B cell (primary cell): ENCODE measurements around the gene BDH1. TPM values are rescaled to one million over a fixed set of nuclear protein-coding genes. Genes with fewer than 3 reads are reported as not detected.

ENCODE experiments used
- ATAC-seq: fragments of 200-7000 bp; cut with Tn5 transposase; one replicate; pipeline ENCODE4 v1.10.0; 2021; ENCODE audit warnings: low read depth, mild to moderate bottlenecking, moderate number of reproducible peaks, moderate library complexity
- CTCF ChIA-PET: fragments of 350-600 bp; sonication (Branson Sonifier 250); formaldehyde crosslinking; loops from one replicate; lab custom pipeline; 2021; ENCODE audit warnings: antibody characterized with exemption, inconsistent platforms; lab: Charles Lee
- POLR2A ChIA-PET: fragments of 350-600 bp; sonication (Branson Sonifier 250); formaldehyde crosslinking; loops from one replicate; lab custom pipeline; 2021; ENCODE audit warnings: antibody characterized with exemption; lab: Charles Lee
- DNase-seq: peaks from one replicate; pipeline ENCODE4 v3.0.0; 2013
- H2AFZ ChIP-seq: 2 replicates; pipeline ENCODE4 v1.6.1; 2012; ENCODE audit warnings: mild to moderate bottlenecking, low read depth, low read length; ENCODE audit not compliant: insufficient read depth, poor library complexity, severe bottlenecking
- H3K27ac ChIP-seq, 2 donors: 1 replicate in 1 of 2; 2 replicates in 1 of 2; pipeline ENCODE4 v1.5.1; 2012 to 2013; ENCODE audit warnings: low read length in 2 of 2, mild to moderate bottlenecking in 2 of 2, moderate library complexity in 1 of 2
- H3K27me3 ChIP-seq, 4 experiments: fragments of 200-600 bp in 1 of 4; sonication (generic) in 1 of 4; replicated peaks in 1 of 4; 1 replicate in 2 of 4; 2 replicates in 2 of 4; pipeline versions ENCODE4 v1.6.1 to v1.7.0; 2013 to 2016; ENCODE audit warnings: low read length in 3 of 4, mild to moderate bottlenecking in 2 of 4, mixed read lengths in 1 of 4, moderate library complexity in 1 of 4; ENCODE audit not compliant: insufficient read depth in 4 of 4, control insufficient read depth in 3 of 4; ENCODE audit errors: control extremely low read depth in 1 of 4
- H3K36me3 ChIP-seq, 2 experiments: replicated peaks in 1 of 2; 1 replicate in 1 of 2; 2 replicates in 1 of 2; pipeline versions ENCODE4 v1.6.1 to v1.7.1; 2013; ENCODE audit warnings: low read length in 1 of 2; ENCODE audit not compliant: insufficient read depth in 2 of 2, control insufficient read depth in 1 of 2; ENCODE audit errors: control extremely low read depth in 1 of 2, extremely low read depth in 1 of 2
- H3K4me1 ChIP-seq, 2 donors: fragments of 200-600 bp in 1 of 2; sonication (generic) in 1 of 2; 1 replicate in 1 of 2; 2 replicates in 1 of 2; pipeline versions ENCODE4 v1.5.1 to v1.6.1; 2013 to 2017; ENCODE audit warnings: low read length in 2 of 2; ENCODE audit not compliant: control insufficient read depth in 2 of 2, insufficient read depth in 2 of 2
- H3K4me2 ChIP-seq: replicated peaks from 2 replicates; pipeline ENCODE3; 2012; ENCODE audit warnings: mild to moderate bottlenecking, low read depth, low read length; ENCODE audit not compliant: poor library complexity, severe bottlenecking
- H3K4me3 ChIP-seq, 5 experiments: fragments of 200-600 bp in 1 of 5; sonication (generic) in 1 of 5; 1 replicate in 3 of 5; 2 replicates in 2 of 5; pipeline versions ENCODE4 v1.5.1 to v1.7.0; 2011 to 2016; ENCODE audit warnings: low read length in 4 of 5, mild to moderate bottlenecking in 4 of 5, low read depth in 2 of 5, control low read depth in 1 of 5, moderate library complexity in 1 of 5; ENCODE audit not compliant: insufficient read depth in 1 of 5; ENCODE audit errors: control extremely low read depth in 1 of 5, extremely low read depth in 1 of 5
- H3K79me2 ChIP-seq: fragments of 200-600 bp; sonication (generic); one replicate; pipeline ENCODE4 v1.6.0; 2016; ENCODE audit warnings: low read length; ENCODE audit not compliant: control insufficient read depth, insufficient read depth
- H3K9ac ChIP-seq: fragments of 200-600 bp; sonication (generic); 2 replicates; pipeline ENCODE4 v1.6.1; 2017; ENCODE audit warnings: mild to moderate bottlenecking, low read length, moderate library complexity
- H3K9me3 ChIP-seq, 3 donors: one replicate each; pipeline versions ENCODE4 v1.6.1 to v1.7.1; 2013; ENCODE audit warnings: low read length in 2 of 3; ENCODE audit not compliant: control insufficient read depth in 2 of 3, insufficient read depth in 1 of 3; ENCODE audit errors: control extremely low read depth in 1 of 3
- H4K20me1 ChIP-seq: 2 replicates; pipeline ENCODE4 v1.6.0; 2012; ENCODE audit warnings: mild to moderate bottlenecking, low read length; ENCODE audit not compliant: insufficient read depth, control insufficient read depth, poor library complexity, severe bottlenecking
- H3K27ac Mint-ChIP-seq: one replicate; pipeline ENCODE4 v1.8.0; 2021; ENCODE audit warnings: mixed read lengths
- H3K27me3 Mint-ChIP-seq: one replicate; pipeline ENCODE4 v1.8.0; 2021; ENCODE audit warnings: mixed read lengths
- H3K4me1 Mint-ChIP-seq: one replicate; pipeline ENCODE4 v1.8.0; 2021; ENCODE audit warnings: mixed read lengths
- H3K4me3 Mint-ChIP-seq: one replicate; pipeline ENCODE4 v1.8.0; 2021; ENCODE audit warnings: mixed read lengths
- H3K9me3 Mint-ChIP-seq: one replicate; pipeline ENCODE4 v1.8.0; 2022; ENCODE audit warnings: mixed read lengths; ENCODE audit not compliant: insufficient read depth
- EZH2 ChIP-seq: IDR thresholded peaks from 2 replicates; pipeline ENCODE4 v1.6.1; 2012; ENCODE audit warnings: borderline replicate concordance, low read depth, mild to moderate bottlenecking, moderate library complexity, low read length; ENCODE audit not compliant: insufficient read depth, poor library complexity, severe bottlenecking
- WGBS: methylation state at CpG from one replicate; pipeline ENCODE4 v1.1.5; 2013; ENCODE audit warnings: missing lambda C conversion rate; ENCODE audit not compliant: insufficient coverage; 5-methylcytosine and 5-hydroxymethylcytosine counted together
- intact Hi-C: fragments of 100-400 bp; cut with micrococcal nuclease; formaldehyde crosslinking; loops from one replicate; pipeline ENCODE4 v1.10.0; 2022
- polyA plus RNA-seq: library from polyadenylated mRNA; depleted of rRNA; stranded (reverse); fragments of >200 nt; gene quantifications from 2 replicates; pipeline ENCODE4 v1.2.3, GENCODE V29; 2012
- total RNA-seq, 2 donors: library from RNA; stranded (reverse); fragments of 120-200 nt in 1 of 2; gene quantifications; 1 replicate in 1 of 2; 2 replicates in 1 of 2; pipeline versions ENCODE4 v1.2.3 to v1.2.4, GENCODE V29; 2013 to 2022
- TF ChIP-seq, protein P1 (sequence below): fragments of 200-600 bp; IDR thresholded peaks from one replicate; pipeline ENCODE4 v1.8.0; 2022; ENCODE audit warnings: antibody characterized with exemption, mild to moderate bottlenecking

Gene BDH1
- total and polyA plus RNA-seq, 2 donors (not counting 1 experiment from before 2014, with no cell fraction given): 21.1 to 59.3 TPM

DNA sequence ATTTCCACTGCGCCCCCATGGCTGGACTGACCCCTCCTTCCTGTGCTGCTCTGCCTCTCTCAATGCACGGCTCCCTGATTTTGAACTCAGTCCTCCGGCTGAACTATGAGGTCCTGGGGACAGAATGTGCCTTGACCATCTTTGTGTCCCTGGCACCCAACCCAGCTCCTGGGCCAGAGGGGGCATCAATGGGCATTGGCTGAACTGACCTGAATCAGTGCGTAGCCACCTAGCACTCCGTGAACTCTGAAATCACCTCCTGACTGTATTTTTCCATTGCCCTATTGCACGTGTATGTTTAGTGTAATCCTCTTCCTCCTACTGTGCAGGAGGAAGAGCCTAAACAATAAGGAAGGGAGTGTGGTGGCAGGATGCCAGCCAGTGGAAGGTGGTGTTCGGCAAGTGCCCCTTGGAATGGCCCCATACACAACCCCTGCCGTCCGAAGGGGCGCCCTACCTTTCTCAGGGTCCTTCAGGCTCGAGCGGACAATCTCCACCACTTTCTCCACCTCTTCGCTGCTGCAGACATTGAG, 33.5 kb downstream of the BDH1 start:
- Histone ChIP-seq H3K79me2 (no peaks in the 10 kb centered on the region), H3K4me3 (no peak overlapping the region), H2AFZ (no peak overlapping the region), H3K9ac (no peak overlapping the region), H3K4me1 (peaks cover 0 to 2% of the 10 kb centered on the region in 2 donors), H3K27me3 (no peaks in the 10 kb centered on the region), H3K9me3 (peaks cover 0 to 18% (median 0%) of the 10 kb centered on the region in 3 donors), H3K4me2 (no peak overlapping the region), H3K36me3 (peaks cover 0 to 17% of the 10 kb centered on the region in 2 experiments), H4K20me1 (no peaks in the 10 kb centered on the region), H3K27ac (no peak overlapping the region)
- POLR2A ChIA-PET: no interaction called here
- ATAC-seq (no peak), DNase-seq (no peak)
- H3K4me1 Mint-ChIP-seq: peaks cover 3% of the 10 kb centered on the region
- H3K9me3 Mint-ChIP-seq: no peaks in the 10 kb centered on the region
- intact Hi-C loops: no loop called here
- no peak overlapping the region for H3K27ac Mint-ChIP-seq
- H3K27me3 Mint-ChIP-seq: no peaks in the 10 kb centered on the region
- no peak overlapping the region for H3K4me3 Mint-ChIP-seq
- WGBS: 99% methylated on average over 6 of the region's 13 CpGs
- CTCF ChIA-PET: no interaction called here
- TF ChIP-seq, protein P1, sequence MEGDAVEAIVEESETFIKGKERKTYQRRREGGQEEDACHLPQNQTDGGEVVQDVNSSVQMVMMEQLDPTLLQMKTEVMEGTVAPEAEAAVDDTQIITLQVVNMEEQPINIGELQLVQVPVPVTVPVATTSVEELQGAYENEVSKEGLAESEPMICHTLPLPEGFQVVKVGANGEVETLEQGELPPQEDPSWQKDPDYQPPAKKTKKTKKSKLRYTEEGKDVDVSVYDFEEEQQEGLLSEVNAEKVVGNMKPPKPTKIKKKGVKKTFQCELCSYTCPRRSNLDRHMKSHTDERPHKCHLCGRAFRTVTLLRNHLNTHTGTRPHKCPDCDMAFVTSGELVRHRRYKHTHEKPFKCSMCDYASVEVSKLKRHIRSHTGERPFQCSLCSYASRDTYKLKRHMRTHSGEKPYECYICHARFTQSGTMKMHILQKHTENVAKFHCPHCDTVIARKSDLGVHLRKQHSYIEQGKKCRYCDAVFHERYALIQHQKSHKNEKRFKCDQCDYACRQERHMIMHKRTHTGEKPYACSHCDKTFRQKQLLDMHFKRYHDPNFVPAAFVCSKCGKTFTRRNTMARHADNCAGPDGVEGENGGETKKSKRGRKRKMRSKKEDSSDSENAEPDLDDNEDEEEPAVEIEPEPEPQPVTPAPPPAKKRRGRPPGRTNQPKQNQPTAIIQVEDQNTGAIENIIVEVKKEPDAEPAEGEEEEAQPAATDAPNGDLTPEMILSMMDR: no peak
- TF ChIP-seq EZH2: no peak

DNA sequence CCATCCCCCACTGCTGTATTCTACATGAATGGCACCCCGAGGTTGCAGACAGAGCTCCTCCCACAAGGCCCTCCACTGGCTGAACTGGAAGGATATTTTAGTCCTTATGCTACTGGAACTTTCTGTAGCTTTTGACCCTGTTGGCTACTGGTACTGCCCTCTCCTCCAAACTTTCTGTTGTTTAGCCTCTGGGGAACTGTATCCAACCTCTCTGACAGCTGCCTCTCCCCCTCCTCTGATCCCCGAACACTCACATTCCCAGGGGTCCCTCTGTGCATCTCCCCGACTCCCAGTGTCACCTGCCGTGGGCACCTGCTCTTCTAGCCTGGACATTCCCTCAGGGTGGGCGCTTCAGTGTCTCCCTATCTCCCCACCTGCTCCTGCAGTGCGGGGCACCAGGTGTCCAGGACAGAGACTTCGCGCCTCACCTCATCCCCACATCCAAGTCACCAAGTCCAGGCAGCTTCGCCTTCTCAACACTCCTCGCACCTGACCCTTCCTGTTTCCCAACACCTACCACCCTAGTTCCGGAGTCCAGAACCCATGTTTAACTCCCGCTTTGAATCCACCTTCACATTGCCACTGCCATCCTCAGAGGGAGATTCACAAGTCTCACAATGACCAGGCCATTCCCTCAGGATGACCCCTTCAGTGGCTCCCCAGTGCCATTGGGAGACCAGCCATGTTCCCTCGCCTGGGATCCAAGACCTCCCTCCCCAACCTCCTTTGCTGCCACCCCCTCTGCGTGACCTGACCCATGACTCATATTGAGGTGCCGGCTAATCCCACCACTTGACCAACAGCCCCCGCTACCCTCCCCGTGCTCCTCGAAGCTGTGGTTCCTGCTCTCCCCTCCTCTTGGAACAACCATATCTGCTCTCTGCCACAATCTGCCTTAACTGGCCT, 34.2 kb downstream of the BDH1 start:
- DNase-seq (no peak), ATAC-seq (no peak)
- H3K4me2 ChIP-seq: no peak overlapping the region
- H3K9me3 Mint-ChIP-seq: no peaks in the 10 kb centered on the region
- H3K36me3 ChIP-seq: peaks cover 0 to 13% of the 10 kb centered on the region in 2 experiments
- H3K4me3 ChIP-seq: no peak overlapping the region
- H3K27me3 ChIP-seq: no peaks in the 10 kb centered on the region
- 96% methylated on average over 17 of the region's 18 CpGs for WGBS
- ChIA-PET POLR2A (no interaction called here), CTCF (no interaction called here)
- H3K27ac Mint-ChIP-seq: no peak overlapping the region
- H3K4me3 Mint-ChIP-seq: no peak overlapping the region
- no peak overlapping the region for H2AFZ ChIP-seq
- TF ChIP-seq EZH2: no peak
- TF ChIP-seq, protein P1: no peak
- H3K4me1 ChIP-seq: peaks cover 7 to 9% of the 10 kb centered on the region in 2 donors
- H3K9me3 ChIP-seq: peaks cover 0 to 23% (median 0%) of the 10 kb centered on the region in 3 donors
- H3K79me2 ChIP-seq: no peaks in the 10 kb centered on the region
- H3K27me3 Mint-ChIP-seq: no peaks in the 10 kb centered on the region
- H3K4me1 Mint-ChIP-seq: peaks cover 8% of the 10 kb centered on the region
- H3K9ac ChIP-seq: no peak overlapping the region
- intact Hi-C loops: no loop called here
- no peak overlapping the region for H3K27ac ChIP-seq
- no peaks in the 10 kb centered on the region for H4K20me1 ChIP-seq
